ENCODE measurements around the gene EEFSEC.

The EEFSEC gene

GRCh38 chr3:128242818-128243601 lies 89.7 kb downstream of the EEFSEC start:
- DNase-seq, result no peak

- DNase-seq, result no peak
Observed at GRCh38 chr3:128243602-128244504, 90.6 kb downstream of the EEFSEC start.

GRCh38 chr3:128245460-128245859 lies 92.2 kb downstream of the EEFSEC start:
- DNase-seq, result no peak

GRCh38 chr3:128247666-128248409 lies 94.6 kb downstream of the EEFSEC start:
- DNase-seq, result no peak

GRCh38 chr3:128252083-128252482 lies 98.8 kb downstream of the EEFSEC start:
- DNase-seq, result no peak

- DNase-seq, result no peak
Observed at GRCh38 chr3:128253150-128253549, 99.9 kb downstream of the EEFSEC start.

GRCh38 chr3:128254066-128254590 lies 100.8 kb downstream of the EEFSEC start:
- DNase-seq, result no peak

GRCh38 chr3:128254967-128255366 lies 101.7 kb downstream of the EEFSEC start:
- DNase-seq, result no peak

- no peak for DNase-seq
Observed at GRCh38 chr3:128256131-128256530, 102.8 kb downstream of the EEFSEC start.

- no peak for DNase-seq
Observed at GRCh38 chr3:128257632-128258031, 104.4 kb downstream of the EEFSEC start.

- no peak for DNase-seq
Observed at GRCh38 chr3:128260275-128260674, 107.0 kb downstream of the EEFSEC start.

GRCh38 chr3:128262457-128262856 lies 109.2 kb downstream of the EEFSEC start:
- no peak for DNase-seq

- DNase-seq, result no peak
Observed at GRCh38 chr3:128263118-128263517, 109.8 kb downstream of the EEFSEC start.

- no peak for DNase-seq
Observed at GRCh38 chr3:128263946-128264345, 110.7 kb downstream of the EEFSEC start.

GRCh38 chr3:128266453-128266852 lies 113.2 kb downstream of the EEFSEC start:
- no peak for DNase-seq

- DNase-seq, result no peak
Observed at GRCh38 chr3:128267541-128267940, 114.3 kb downstream of the EEFSEC start.

- no peak for DNase-seq
Observed at GRCh38 chr3:128269006-128269775, 115.9 kb downstream of the EEFSEC start.

GRCh38 chr3:128269796-128270195 lies 116.5 kb downstream of the EEFSEC start:
- DNase-seq, result no peak

GRCh38 chr3:128270559-128271492 lies 117.5 kb downstream of the EEFSEC start:
- DNase-seq, result no peak

GRCh38 chr3:128271536-128272332 lies 118.5 kb downstream of the EEFSEC start:
- DNase-seq, result no peak

Measured in C1 segment of cervical spinal cord (tissue), 14 donors.